Testis (tissue), 2 donors: ENCODE measurements around the gene ARSI.

Source experiments
- POLR2A ChIP-seq: fragments of 450-650 bp; IDR thresholded peaks from one replicate; pipeline ENCODE4 v1.6.1; 2017; ENCODE audit warnings: antibody characterized with exemption, mild to moderate bottlenecking, moderate library complexity
- TF ChIP-seq, protein P1 (sequence below), 3 experiments: fragments of 450-650 bp in 2 of 3; fragments of 200-600 bp in 1 of 3; sonication (generic) in 1 of 3; IDR thresholded peaks; one replicate each; pipeline ENCODE4 v1.5.1; 2016 to 2019; ENCODE audit warnings: antibody characterized with exemption in 3 of 3, mild to moderate bottlenecking in 2 of 3, moderate library complexity in 1 of 3

DNA sequence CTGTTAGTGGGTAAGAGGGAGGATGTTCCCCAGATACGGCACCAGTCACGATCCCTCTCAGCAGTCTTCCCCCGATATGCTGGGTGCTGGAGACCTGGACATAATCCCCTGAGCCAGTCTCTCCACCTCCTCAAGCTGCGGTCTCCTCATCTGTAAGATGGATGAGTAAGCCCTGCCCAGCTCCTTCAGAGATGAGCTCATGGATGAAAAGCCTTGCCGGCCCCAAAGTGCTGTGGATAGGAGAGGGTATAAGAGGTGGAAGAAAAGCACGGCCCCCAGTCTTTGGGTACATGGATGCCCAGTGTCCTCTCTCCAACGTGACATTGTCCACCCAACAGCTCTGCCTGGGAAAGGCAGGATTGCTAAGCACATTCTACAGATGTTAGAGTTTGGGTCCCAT, 17.6 kb downstream of the ARSI start:
- no peak for TF ChIP-seq POLR2A
- TF ChIP-seq, protein P1, sequence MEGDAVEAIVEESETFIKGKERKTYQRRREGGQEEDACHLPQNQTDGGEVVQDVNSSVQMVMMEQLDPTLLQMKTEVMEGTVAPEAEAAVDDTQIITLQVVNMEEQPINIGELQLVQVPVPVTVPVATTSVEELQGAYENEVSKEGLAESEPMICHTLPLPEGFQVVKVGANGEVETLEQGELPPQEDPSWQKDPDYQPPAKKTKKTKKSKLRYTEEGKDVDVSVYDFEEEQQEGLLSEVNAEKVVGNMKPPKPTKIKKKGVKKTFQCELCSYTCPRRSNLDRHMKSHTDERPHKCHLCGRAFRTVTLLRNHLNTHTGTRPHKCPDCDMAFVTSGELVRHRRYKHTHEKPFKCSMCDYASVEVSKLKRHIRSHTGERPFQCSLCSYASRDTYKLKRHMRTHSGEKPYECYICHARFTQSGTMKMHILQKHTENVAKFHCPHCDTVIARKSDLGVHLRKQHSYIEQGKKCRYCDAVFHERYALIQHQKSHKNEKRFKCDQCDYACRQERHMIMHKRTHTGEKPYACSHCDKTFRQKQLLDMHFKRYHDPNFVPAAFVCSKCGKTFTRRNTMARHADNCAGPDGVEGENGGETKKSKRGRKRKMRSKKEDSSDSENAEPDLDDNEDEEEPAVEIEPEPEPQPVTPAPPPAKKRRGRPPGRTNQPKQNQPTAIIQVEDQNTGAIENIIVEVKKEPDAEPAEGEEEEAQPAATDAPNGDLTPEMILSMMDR (IDR thresholded peaks at IDR 0.05): no peak
